HT-29 (cell line): ENCODE results near the gene TBC1D3E. TPM values are rescaled to one million over a fixed set of nuclear protein-coding genes. Genes with fewer than 3 reads are reported as not detected.
"Not testable (repeated sequence)": the region's sequence is repeated elsewhere in the genome, so short reads cannot be mapped to it uniquely, and the experiment has no call there.

Experiments
- DNase-seq: peaks from one replicate; pipeline ENCODE4 v3.0.0-alpha.2; 2015; ENCODE audit warnings: low spot score
- small RNA-seq: library from RNA; depleted of rRNA; stranded (forward); fragments of <200 nt; gene quantifications from one replicate; pipeline ENCODE3, GENCODE V24; 2014
- total RNA-seq: library from RNA; depleted of rRNA; stranded (reverse); fragments of >200 nt; shearing (Covaris generic); gene quantifications from 2 replicates; pipeline ENCODE4 v1.2.3, GENCODE V29; 2014; rRNA removed

The TBC1D3E gene
- not detected in 2 replicates for total RNA-seq

- not testable (repeated sequence) for DNase-seq
Measured at GRCh38 chr17:38127651-38128050, at the start of gene TBC1D3E. TBC1D3E (plus strand) TSS chr17:38127951; CDS start chr17:38129496, 1,545 bp downstream.

- not testable (repeated sequence) for DNase-seq
Measured at GRCh38 chr17:38087344-38087743, 40.4 kb upstream of the TBC1D3E start.

- DNase-seq = not testable (repeated sequence)
Measured at GRCh38 chr17:38088120-38088519, 39.6 kb upstream of the TBC1D3E start.

- not testable (repeated sequence) for DNase-seq
Measured at GRCh38 chr17:38094059-38094694, 33.6 kb upstream of the TBC1D3E start.

- DNase-seq = not testable (repeated sequence)
Measured at GRCh38 chr17:38099262-38099661, 28.5 kb upstream of the TBC1D3E start.

GRCh38 chr17:38119829-38120228, 7.9 kb upstream of the TBC1D3E start:
- DNase-seq = not testable (repeated sequence)

- not testable (repeated sequence) for DNase-seq
Measured at GRCh38 chr17:38134860-38135259, 7.1 kb downstream of the TBC1D3E start.

Small RNAs within 50 kb of the gene (small RNA-seq; reads per million reads assigned to genes)
- gene RF00019 (not detected), gene RNA5SP526 (not detected)

Other genes starting within 250 kb of the TBC1D3E start
- not detected in 2 replicates for gene TBC1D3K, start 203.5 kb upstream of the TBC1D3E start, total RNA-seq
- 22.5 and 25.3 TPM in 2 replicates for gene TBC1D3L, start 138.9 kb upstream of the TBC1D3E start, total RNA-seq
- gene TBC1D3D, start 124.0 kb upstream of the TBC1D3E start, total RNA-seq = 0.10 TPM in 1 of 2 replicates, not detected in the other
- not detected in 2 replicates for gene TBC1D3C, start 59.3 kb upstream of the TBC1D3E start, total RNA-seq
- not detected in 2 replicates for gene TBC1D3, start 64.6 kb downstream of the TBC1D3E start, total RNA-seq
- gene MRPL45, start 169.2 kb downstream of the TBC1D3E start, total RNA-seq = 81.6 and 82.3 TPM in 2 replicates
- 0.03 and 0.13 TPM in 2 replicates for gene GPR179, start 216.0 kb downstream of the TBC1D3E start, total RNA-seq
- gene SOCS7, start 223.9 kb downstream of the TBC1D3E start, total RNA-seq = 28.8 and 36.2 TPM in 2 replicates